Hepatocyte (in vitro differentiated cells): Measurements from ENCODE around the gene TDRD3.

ENCODE experiments used
- CTCF ChIP-seq: fragments of 200-600 bp; sonication (generic); IDR thresholded peaks from 2 replicates; pipeline ENCODE4 v1.5.1; 2016; ENCODE audit warnings: antibody characterized with exemption, mild to moderate bottlenecking; ENCODE audit not compliant: poor library complexity
- EZH2 ChIP-seq: fragments of 200-600 bp; sonication (generic); IDR thresholded peaks from 2 replicates; pipeline ENCODE4 v1.6.1; 2016; ENCODE audit warnings: antibody characterized with exemption, mild to moderate bottlenecking, borderline replicate concordance
- EZH2phosphoT487 ChIP-seq: fragments of 200-600 bp; sonication (generic); IDR thresholded peaks from one replicate; pipeline ENCODE4 v1.6.1; 2018; ENCODE audit warnings: antibody characterized with exemption, mild to moderate bottlenecking, low read depth, moderate library complexity; ENCODE audit not compliant: unreplicated experiment, severe bottlenecking

GRCh38 chr13:60608954-60609353 is 211.9 kb downstream of the TDRD3 start:
- no peak for TF ChIP-seq EZH2phosphoT487
- no peak for TF ChIP-seq CTCF
- TF ChIP-seq EZH2: no peak
